Smooth muscle cell (in vitro differentiated cells): ENCODE measurements around the gene PRDM16. TPM values are rescaled to one million over a fixed set of nuclear protein-coding genes. Genes with fewer than 3 reads are reported as not detected.

Experiments
- DNase-seq: peaks from one replicate; lab custom pipeline; 2025; ENCODE audit not compliant: unreplicated experiment; lab: John Stamatoyannopoulos, UW
- H2AFZ ChIP-seq: fragments of 200-600 bp; sonication (generic); 2 replicates; pipeline ENCODE4 v1.6.0; 2016; ENCODE audit warnings: antibody characterized with exemption, low read depth, mild to moderate bottlenecking
- H3F3A ChIP-seq: fragments of 200-600 bp; sonication (generic); 2 replicates; pipeline ENCODE4 v1.6.0; 2017; ENCODE audit warnings: antibody characterized with exemption, low read depth
- H3K27ac ChIP-seq: fragments of 200-600 bp; sonication (generic); 2 replicates; pipeline ENCODE4 v1.5.1; 2016; ENCODE audit warnings: low read depth, mild to moderate bottlenecking
- H3K27me3 ChIP-seq: fragments of 200-600 bp; sonication (generic); 2 replicates; pipeline ENCODE4 v1.6.1; 2016; ENCODE audit warnings: low read depth, mild to moderate bottlenecking
- H3K36me3 ChIP-seq: fragments of 200-600 bp; sonication (generic); 2 replicates; pipeline ENCODE4 v1.5.1; 2016; ENCODE audit warnings: low read depth
- H3K4me1 ChIP-seq: fragments of 200-600 bp; sonication (generic); 2 replicates; pipeline ENCODE4 v1.5.1; 2016; ENCODE audit warnings: low read depth
- H3K4me2 ChIP-seq: fragments of 200-600 bp; sonication (generic); 2 replicates; pipeline ENCODE4 v1.6.0; 2016; ENCODE audit warnings: mild to moderate bottlenecking
- H3K4me3 ChIP-seq: fragments of 200-600 bp; sonication (generic); 2 replicates; pipeline ENCODE4 v1.5.1; 2016; ENCODE audit warnings: mild to moderate bottlenecking
- H3K79me2 ChIP-seq: fragments of 200-600 bp; sonication (generic); 2 replicates; pipeline ENCODE4 v1.6.0; 2016; ENCODE audit warnings: low read depth, mild to moderate bottlenecking
- H3K9ac ChIP-seq: fragments of 200-600 bp; sonication (generic); 2 replicates; pipeline ENCODE4 v1.6.0; 2016; ENCODE audit warnings: low read depth
- H3K9me3 ChIP-seq: fragments of 200-600 bp; sonication (generic); replicated peaks from 2 replicates; pipeline ENCODE4 v1.5.1; 2016; ENCODE audit warnings: low read depth
- H4K20me1 ChIP-seq: fragments of 200-600 bp; sonication (generic); 2 replicates; pipeline ENCODE4 v1.6.0; 2016; ENCODE audit warnings: low read depth
- CTCF ChIP-seq: fragments of 200-600 bp; sonication (generic); IDR thresholded peaks from 2 replicates; pipeline ENCODE4 v1.5.1; 2017; ENCODE audit warnings: borderline replicate concordance, mild to moderate bottlenecking, antibody characterized with exemption; ENCODE audit not compliant: insufficient read depth, poor library complexity, severe bottlenecking
- WGBS: methylation state at CpG from one replicate; pipeline ENCODE4 v1.1.7; 2016; ENCODE audit warnings: low lambda C conversion rate; 5-methylcytosine and 5-hydroxymethylcytosine counted together
- polyA plus RNA-seq: library from polyadenylated mRNA; unstranded; fragments of >200 nt; fragmentation: Nextera tagmentation; extraction: Ambion mirVana; gene quantifications from 2 replicates; pipeline ENCODE4 v1.2.1, GENCODE V29; 2016
- total RNA-seq: library from RNA; depleted of rRNA; stranded (reverse); fragments of >200 nt; gene quantifications from 2 replicates; pipeline ENCODE4 v1.2.3, GENCODE V29; 2014

Gene PRDM16
- total and polyA plus RNA-seq, 2 experiments from 2014 or later = 0.72 to 1.3 TPM

GRCh38 chr1:3032371-3033039 is 36.5 kb upstream of the PRDM16 start:
- Histone ChIP-seq H3K79me2 (no peaks in the 10 kb centered on the region), H3K4me2 (no peak overlapping the region), H4K20me1 (no peaks in the 10 kb centered on the region), H3K4me3 (no peak overlapping the region), H3K4me1 (no peaks in the 10 kb centered on the region), H3F3A (no peaks in the 10 kb centered on the region), H3K9ac (no peak overlapping the region), H3K27ac (no peak overlapping the region), H3K36me3 (no peaks in the 10 kb centered on the region), H3K9me3 (no peaks in the 10 kb centered on the region), H2AFZ (no peak overlapping the region), H3K27me3 (no peaks in the 10 kb centered on the region)
- no peak for TF ChIP-seq CTCF
- WGBS = 89% methylated on average over 21 of the region's 21 CpGs
- no peak for DNase-seq

- Histone ChIP-seq H3F3A (no peaks in the 10 kb centered on the region), H4K20me1 (no peaks in the 10 kb centered on the region), H3K27ac (no peak overlapping the region), H3K27me3 (no peaks in the 10 kb centered on the region), H3K9me3 (no peaks in the 10 kb centered on the region), H3K36me3 (no peaks in the 10 kb centered on the region), H3K4me2 (no peak overlapping the region), H3K4me1 (no peaks in the 10 kb centered on the region), H3K79me2 (no peaks in the 10 kb centered on the region), H2AFZ (no peak overlapping the region), H3K4me3 (no peak overlapping the region), H3K9ac (no peak overlapping the region)
- DNase-seq = no peak
- WGBS = 85% methylated on average over 25 of the region's 25 CpGs
- no peak for TF ChIP-seq CTCF
These were observed 35.8 kb upstream of the PRDM16 start for GRCh38 chr1:3033040-3033789.

- Histone ChIP-seq H3K9ac (no peak overlapping the region), H2AFZ (no peak overlapping the region), H3K27me3 (no peaks in the 10 kb centered on the region), H3K4me1 (no peaks in the 10 kb centered on the region), H3K4me2 (no peak overlapping the region), H3K9me3 (no peaks in the 10 kb centered on the region), H4K20me1 (no peaks in the 10 kb centered on the region), H3K79me2 (no peaks in the 10 kb centered on the region), H3K27ac (no peak overlapping the region), H3K36me3 (no peaks in the 10 kb centered on the region), H3F3A (no peaks in the 10 kb centered on the region), H3K4me3 (no peak overlapping the region)
- WGBS = 76% methylated on average over 4 of the region's 4 CpGs
- TF ChIP-seq CTCF = no peak
- DNase-seq = no peak
These were observed 35.3 kb upstream of the PRDM16 start for GRCh38 chr1:3033790-3034090.

DNA sequence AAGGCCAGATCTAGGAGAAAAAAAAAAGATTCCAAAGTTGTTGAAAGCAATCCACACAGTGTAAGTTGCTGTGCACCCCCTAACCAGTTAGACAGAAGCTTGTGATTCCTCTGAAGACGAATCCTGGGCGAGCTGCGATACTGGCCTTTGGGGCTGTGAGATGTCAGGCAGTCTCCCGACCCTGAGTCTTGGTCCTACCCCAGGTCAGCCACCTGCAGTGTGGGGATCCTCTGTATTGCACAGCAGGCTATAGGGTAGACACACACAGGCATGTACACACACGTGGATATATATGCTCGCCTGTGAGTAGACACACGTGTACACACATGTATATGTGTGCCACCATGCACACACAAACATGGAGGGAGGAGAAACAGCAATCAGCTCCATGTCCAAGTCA is 34.8 kb upstream of the PRDM16 start:
- Histone ChIP-seq H3K4me3 (no peak overlapping the region), H3F3A (no peaks in the 10 kb centered on the region), H3K9me3 (no peaks in the 10 kb centered on the region), H3K36me3 (no peaks in the 10 kb centered on the region), H3K27ac (no peak overlapping the region), H2AFZ (no peak overlapping the region), H3K4me1 (no peaks in the 10 kb centered on the region), H3K79me2 (no peaks in the 10 kb centered on the region), H3K27me3 (no peaks in the 10 kb centered on the region), H4K20me1 (no peaks in the 10 kb centered on the region), H3K4me2 (no peak overlapping the region), H3K9ac (no peak overlapping the region)
- DNase-seq = no peak
- 71% methylated on average over 7 of the region's 7 CpGs for WGBS
- TF ChIP-seq CTCF = no peak
